B cell (primary cell): Measurements from ENCODE around the gene PORCN.

Experiments
- CTCF ChIP-seq: fragments of 200-600 bp; IDR thresholded peaks from one replicate; pipeline ENCODE4 v1.8.0; 2022; ENCODE audit warnings: antibody characterized with exemption, mild to moderate bottlenecking
- EZH2 ChIP-seq: IDR thresholded peaks from 2 replicates; pipeline ENCODE4 v1.6.1; 2012; ENCODE audit warnings: borderline replicate concordance, low read depth, mild to moderate bottlenecking, moderate library complexity, low read length; ENCODE audit not compliant: insufficient read depth, poor library complexity, severe bottlenecking

- TF ChIP-seq CTCF (no peak), EZH2 (no peak)
Observed at GRCh38 chrX:48533165-48533564, 24.4 kb downstream of the PORCN start.
